DOHH2 (cell line): ENCODE measurements around the gene MAGI1.

Experiments used
- H3F3A ChIP-seq: fragments of 200-600 bp; sonication (generic), shearing (Covaris generic); 2 replicates; pipeline ENCODE4 v1.6.0; 2016; ENCODE audit warnings: antibody characterized with exemption, mild to moderate bottlenecking; ENCODE audit not compliant: control insufficient read depth, insufficient read depth
- H3K27ac ChIP-seq: fragments of 200-600 bp; sonication (generic); 2 replicates; pipeline ENCODE4 v1.5.1; 2014; ENCODE audit warnings: low read depth, mild to moderate bottlenecking, low read length, moderate library complexity
- H3K27me3 ChIP-seq: fragments of 200-600 bp; sonication (generic); 2 replicates; pipeline ENCODE4 v1.6.1; 2014; ENCODE audit warnings: mild to moderate bottlenecking, low read length, mixed read lengths; ENCODE audit not compliant: control insufficient read depth
- H3K36me3 ChIP-seq: fragments of 200-600 bp; sonication (generic); 2 replicates; pipeline ENCODE4 v1.6.1; 2014; ENCODE audit warnings: mild to moderate bottlenecking, low read length, moderate library complexity, mixed read lengths; ENCODE audit not compliant: control insufficient read depth
- H3K4me1 ChIP-seq: fragments of 200-600 bp; sonication (generic); 2 replicates; pipeline ENCODE4 v1.6.1; 2014; ENCODE audit warnings: mild to moderate bottlenecking, low read length, mixed read lengths; ENCODE audit not compliant: control insufficient read depth
- H3K4me2 ChIP-seq: fragments of 200-600 bp; sonication (generic); 2 replicates; pipeline ENCODE4 v1.6.0; 2014; ENCODE audit warnings: mild to moderate bottlenecking, low read length, moderate library complexity
- H3K4me3 ChIP-seq: fragments of 200-600 bp; sonication (generic); 2 replicates; pipeline ENCODE4 v1.5.1; 2014; ENCODE audit warnings: mild to moderate bottlenecking, low read length, mixed read lengths
- H3K79me2 ChIP-seq: fragments of 200-600 bp; sonication (generic); 2 replicates; pipeline ENCODE4 v1.6.1; 2014; ENCODE audit warnings: mild to moderate bottlenecking, low read length, mixed read lengths; ENCODE audit not compliant: control insufficient read depth
- H3K9me2 ChIP-seq: fragments of 200-600 bp; sonication (generic); replicated peaks from 2 replicates; pipeline ENCODE4 v1.6.1; 2014; ENCODE audit warnings: mild to moderate bottlenecking, low read length, mixed read lengths; ENCODE audit not compliant: control insufficient read depth
- H3K9me3 ChIP-seq: fragments of 200-600 bp; sonication (generic); 2 replicates; pipeline ENCODE4 v1.6.1; 2014; ENCODE audit warnings: antibody characterized with exemption, low read length, mixed read lengths; ENCODE audit not compliant: control insufficient read depth, insufficient read depth
- H4K20me1 ChIP-seq: fragments of 200-600 bp; sonication (generic); 2 replicates; pipeline ENCODE4 v1.6.0; 2014; ENCODE audit warnings: low read depth, mild to moderate bottlenecking, antibody characterized with exemption, low read length, moderate library complexity; ENCODE audit not compliant: control insufficient read depth, insufficient read depth
- EZH2phosphoT487 ChIP-seq: fragments of 200-600 bp; sonication (generic); IDR thresholded peaks from 2 replicates; pipeline ENCODE4 v1.6.1; 2017; ENCODE audit warnings: borderline replicate concordance, mild to moderate bottlenecking, antibody characterized with exemption, low read length, moderate library complexity, mixed read lengths
- TF ChIP-seq, protein P1 (sequence below): fragments of 200-600 bp; sonication (generic); IDR thresholded peaks from one replicate; pipeline ENCODE4 v1.5.1; 2014; ENCODE audit warnings: antibody characterized with exemption, mild to moderate bottlenecking, low read depth, low read length; ENCODE audit not compliant: poor library complexity, severe bottlenecking

MAGI1 gene

DNA sequence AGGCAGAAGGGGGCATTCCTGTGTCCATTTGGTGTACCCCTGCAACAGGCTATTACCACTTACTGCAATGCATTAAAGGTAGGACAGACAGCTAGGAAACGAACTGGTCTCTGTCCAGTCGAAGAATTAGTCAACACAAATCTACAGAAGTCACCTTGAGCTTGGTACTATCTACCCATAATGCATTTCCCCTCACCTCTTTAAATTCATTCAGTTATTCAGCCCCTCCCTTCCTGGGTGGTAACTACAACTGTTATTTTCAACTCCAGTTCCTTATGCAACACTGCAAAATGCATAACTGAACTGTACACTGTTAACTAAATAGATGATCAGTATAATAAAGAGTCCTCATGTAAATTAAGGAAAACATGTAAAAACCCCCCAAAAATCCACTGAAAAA lies 77.6 kb downstream of the MAGI1 start:
- TF ChIP-seq, protein P1, sequence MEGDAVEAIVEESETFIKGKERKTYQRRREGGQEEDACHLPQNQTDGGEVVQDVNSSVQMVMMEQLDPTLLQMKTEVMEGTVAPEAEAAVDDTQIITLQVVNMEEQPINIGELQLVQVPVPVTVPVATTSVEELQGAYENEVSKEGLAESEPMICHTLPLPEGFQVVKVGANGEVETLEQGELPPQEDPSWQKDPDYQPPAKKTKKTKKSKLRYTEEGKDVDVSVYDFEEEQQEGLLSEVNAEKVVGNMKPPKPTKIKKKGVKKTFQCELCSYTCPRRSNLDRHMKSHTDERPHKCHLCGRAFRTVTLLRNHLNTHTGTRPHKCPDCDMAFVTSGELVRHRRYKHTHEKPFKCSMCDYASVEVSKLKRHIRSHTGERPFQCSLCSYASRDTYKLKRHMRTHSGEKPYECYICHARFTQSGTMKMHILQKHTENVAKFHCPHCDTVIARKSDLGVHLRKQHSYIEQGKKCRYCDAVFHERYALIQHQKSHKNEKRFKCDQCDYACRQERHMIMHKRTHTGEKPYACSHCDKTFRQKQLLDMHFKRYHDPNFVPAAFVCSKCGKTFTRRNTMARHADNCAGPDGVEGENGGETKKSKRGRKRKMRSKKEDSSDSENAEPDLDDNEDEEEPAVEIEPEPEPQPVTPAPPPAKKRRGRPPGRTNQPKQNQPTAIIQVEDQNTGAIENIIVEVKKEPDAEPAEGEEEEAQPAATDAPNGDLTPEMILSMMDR: no peak
- no peak for TF ChIP-seq EZH2phosphoT487
- Histone ChIP-seq H3K27me3 (no peaks in the 10 kb centered on the region), H3K27ac (no peak overlapping the region), H3K4me2 (no peak overlapping the region), H3K4me1 (no peaks in the 10 kb centered on the region), H3K79me2 (no peaks in the 10 kb centered on the region), H4K20me1 (no peaks in the 10 kb centered on the region), H3K36me3 (no peaks in the 10 kb centered on the region), H3K9me3 (no peaks in the 10 kb centered on the region), H3K4me3 (no peak overlapping the region), H3K9me2 (no peaks in the 10 kb centered on the region), H3F3A (no peaks in the 10 kb centered on the region)

DNA sequence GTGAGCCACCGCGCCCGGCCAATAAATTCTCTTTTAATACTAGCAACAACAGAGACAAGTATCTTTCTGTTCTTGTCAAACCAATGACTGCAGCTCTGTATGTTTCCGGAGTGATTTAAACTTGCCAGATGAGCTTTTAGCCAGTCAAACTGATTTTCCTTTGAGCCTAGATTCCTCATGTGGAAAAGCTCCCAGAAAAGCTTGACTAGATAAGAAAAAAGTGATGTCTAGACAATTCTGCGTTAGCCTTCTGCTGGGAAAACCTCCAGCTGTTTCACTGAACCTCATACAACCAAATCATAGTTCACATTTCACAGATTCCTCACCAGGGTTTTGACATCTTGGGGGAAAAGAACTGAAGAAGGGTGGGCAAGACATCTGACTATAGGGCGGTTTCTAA lies 78.6 kb downstream of the MAGI1 start:
- H4K20me1 ChIP-seq: no peaks in the 10 kb centered on the region
- H3K27me3 ChIP-seq: no peaks in the 10 kb centered on the region
- no peaks in the 10 kb centered on the region for H3K36me3 ChIP-seq
- H3F3A ChIP-seq: no peaks in the 10 kb centered on the region
- H3K9me3 ChIP-seq: no peaks in the 10 kb centered on the region
- no peaks in the 10 kb centered on the region for H3K79me2 ChIP-seq
- no peak for TF ChIP-seq EZH2phosphoT487
- TF ChIP-seq, protein P1: no peak
- H3K4me2 ChIP-seq: no peak overlapping the region
- no peak overlapping the region for H3K27ac ChIP-seq
- no peaks in the 10 kb centered on the region for H3K4me1 ChIP-seq
- H3K4me3 ChIP-seq: no peak overlapping the region
- no peaks in the 10 kb centered on the region for H3K9me2 ChIP-seq

DNA sequence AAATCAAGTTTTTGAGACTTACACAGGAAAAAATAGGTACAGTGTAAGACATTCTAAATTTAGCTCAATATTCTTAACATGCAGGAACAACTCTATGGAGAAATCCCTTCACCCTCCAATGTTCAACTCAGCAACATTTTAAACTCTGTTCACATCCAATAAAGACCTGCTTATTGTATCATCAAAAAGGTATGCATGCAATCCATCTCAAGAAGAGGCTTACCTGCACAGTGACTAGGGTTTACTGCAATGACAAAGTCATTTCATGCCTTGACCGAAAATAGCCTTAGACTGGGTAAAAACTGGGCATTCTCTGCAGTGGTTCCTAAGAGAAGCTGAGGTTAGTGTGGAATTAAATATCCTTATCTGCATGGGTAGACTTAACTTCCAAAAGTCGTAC lies 80.5 kb downstream of the MAGI1 start:
- Histone ChIP-seq H3K79me2 (no peaks in the 10 kb centered on the region), H3K27ac (no peak overlapping the region), H3K4me3 (no peak overlapping the region)

More for the DNA sequence above, 80.5 kb downstream of the MAGI1 start:
- Histone ChIP-seq H3K27me3 (no peaks in the 10 kb centered on the region), H4K20me1 (no peaks in the 10 kb centered on the region), H3K4me2 (no peak overlapping the region), H3K4me1 (no peaks in the 10 kb centered on the region), H3F3A (no peaks in the 10 kb centered on the region), H3K9me3 (no peaks in the 10 kb centered on the region), H3K36me3 (no peaks in the 10 kb centered on the region), H3K9me2 (no peaks in the 10 kb centered on the region)
- no peak for TF ChIP-seq EZH2phosphoT487
- TF ChIP-seq, protein P1: no peak
